Ishikawa (cell line): ENCODE data around the gene DDX39A.

Experiments used
- CEBPB ChIP-seq: IDR thresholded peaks from 2 replicates; pipeline ENCODE4 v1.6.1; 2012
- CREB1 ChIP-seq: IDR thresholded peaks from 2 replicates; pipeline ENCODE4 v1.6.1; 2012; ENCODE audit warnings: low read depth
- EGR1 ChIP-seq: IDR thresholded peaks from 2 replicates; pipeline ENCODE4 v1.6.1; 2012
- EP300 ChIP-seq: IDR thresholded peaks from 2 replicates; pipeline ENCODE4 v1.6.1; 2012; ENCODE audit warnings: borderline replicate concordance
- FOXM1 ChIP-seq: IDR thresholded peaks from 2 replicates; pipeline ENCODE4 v1.6.1; 2012; ENCODE audit warnings: low read depth, borderline replicate concordance
- NFIC ChIP-seq: IDR thresholded peaks from 2 replicates; pipeline ENCODE4 v1.6.1; 2012
- RAD21 ChIP-seq: IDR thresholded peaks from 2 replicates; pipeline ENCODE4 v1.6.1; 2012; ENCODE audit warnings: low read depth
- TAF1 ChIP-seq: IDR thresholded peaks from 2 replicates; pipeline ENCODE4 v1.6.1; 2012; ENCODE audit warnings: low read depth, mild to moderate bottlenecking
- TCF12 ChIP-seq: IDR thresholded peaks from 2 replicates; pipeline ENCODE4 v1.6.1; 2012; ENCODE audit warnings: low read depth
- TEAD4 ChIP-seq: IDR thresholded peaks from 2 replicates; pipeline ENCODE4 v1.6.1; 2012
- YY1 ChIP-seq: IDR thresholded peaks from 2 replicates; pipeline ENCODE4 v1.6.1; 2012; ENCODE audit warnings: low read depth
- ZBTB7A ChIP-seq: IDR thresholded peaks from 2 replicates; pipeline ENCODE4 v1.6.1; 2012; ENCODE audit warnings: low read depth
- TF ChIP-seq, protein P1 (sequence below): IDR thresholded peaks from 2 replicates; pipeline ENCODE4 v1.6.1; 2012
- TF ChIP-seq, protein P2 (sequence below): IDR thresholded peaks from 2 replicates; pipeline ENCODE4 v1.6.1; 2012
- TF ChIP-seq, protein P3 (sequence below): IDR thresholded peaks from 2 replicates; pipeline ENCODE4 v1.6.1; 2012; ENCODE audit warnings: low read depth, mild to moderate bottlenecking

Gene DDX39A

DNA sequence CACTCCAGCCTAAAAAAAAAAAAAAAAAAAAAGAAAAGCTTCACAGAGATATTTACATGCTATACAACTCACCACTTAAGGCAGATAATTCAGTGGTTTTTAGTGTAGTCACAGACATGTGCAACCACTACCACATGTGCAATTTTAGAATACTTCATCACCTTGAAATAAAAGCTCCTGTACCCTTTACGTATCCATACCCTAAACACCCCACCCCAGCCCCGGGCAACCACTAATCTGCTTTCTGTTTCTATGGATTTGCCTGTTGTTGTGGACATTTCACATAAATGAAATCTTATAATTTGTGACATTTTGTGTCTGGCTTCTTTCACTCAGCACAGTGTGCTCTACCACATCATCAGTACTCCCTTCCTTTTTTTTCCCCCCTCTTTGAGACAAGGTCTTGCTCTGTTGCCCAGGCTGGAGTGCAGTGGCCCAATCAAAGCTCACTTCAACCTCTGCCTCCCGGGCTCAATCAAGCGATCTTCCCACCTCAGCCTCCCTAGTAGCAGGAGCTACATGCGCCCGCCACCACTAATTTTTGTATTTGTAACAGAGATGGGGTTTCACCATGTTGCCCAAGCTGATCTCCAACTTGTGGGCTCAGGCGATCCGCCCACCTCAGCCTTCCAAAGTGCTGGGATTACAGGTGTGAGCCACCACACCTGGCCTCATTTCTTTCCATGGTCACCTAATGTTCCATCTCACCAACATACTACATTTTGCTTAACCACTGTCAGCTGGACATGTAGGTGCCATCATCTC is 4.0 kb downstream of the DDX39A start:
- no peak for TF ChIP-seq EGR1
- TF ChIP-seq, protein P1, sequence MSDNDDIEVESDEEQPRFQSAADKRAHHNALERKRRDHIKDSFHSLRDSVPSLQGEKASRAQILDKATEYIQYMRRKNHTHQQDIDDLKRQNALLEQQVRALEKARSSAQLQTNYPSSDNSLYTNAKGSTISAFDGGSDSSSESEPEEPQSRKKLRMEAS = no peak
- TF ChIP-seq TCF12 = no peak
- no peak for TF ChIP-seq TEAD4

DNA sequence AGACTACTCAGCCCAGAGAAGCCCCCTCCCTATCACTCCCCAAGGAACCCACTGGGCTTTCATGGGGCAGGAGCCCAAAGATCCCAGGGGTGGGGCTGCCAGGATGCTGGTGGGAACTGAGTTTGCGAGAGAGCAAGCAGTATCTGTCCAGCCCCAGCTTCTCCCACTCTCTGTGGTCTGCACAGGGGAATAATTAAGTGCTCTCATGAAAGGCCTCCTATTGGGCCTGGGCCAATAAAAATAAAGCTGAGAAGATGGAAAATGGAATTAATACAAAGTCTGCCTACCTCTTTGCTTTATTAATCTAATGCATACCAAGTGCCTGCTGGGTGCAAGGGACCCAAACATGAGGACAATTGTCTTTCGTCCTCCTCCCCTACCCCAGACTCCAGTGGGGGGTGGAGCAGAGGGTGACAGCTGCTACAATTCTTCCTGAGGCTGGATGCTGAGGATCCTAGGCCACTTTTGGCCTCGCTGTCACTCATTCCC is 5.4 kb downstream of the DDX39A start:
- TF ChIP-seq NFIC = no peak

DNA sequence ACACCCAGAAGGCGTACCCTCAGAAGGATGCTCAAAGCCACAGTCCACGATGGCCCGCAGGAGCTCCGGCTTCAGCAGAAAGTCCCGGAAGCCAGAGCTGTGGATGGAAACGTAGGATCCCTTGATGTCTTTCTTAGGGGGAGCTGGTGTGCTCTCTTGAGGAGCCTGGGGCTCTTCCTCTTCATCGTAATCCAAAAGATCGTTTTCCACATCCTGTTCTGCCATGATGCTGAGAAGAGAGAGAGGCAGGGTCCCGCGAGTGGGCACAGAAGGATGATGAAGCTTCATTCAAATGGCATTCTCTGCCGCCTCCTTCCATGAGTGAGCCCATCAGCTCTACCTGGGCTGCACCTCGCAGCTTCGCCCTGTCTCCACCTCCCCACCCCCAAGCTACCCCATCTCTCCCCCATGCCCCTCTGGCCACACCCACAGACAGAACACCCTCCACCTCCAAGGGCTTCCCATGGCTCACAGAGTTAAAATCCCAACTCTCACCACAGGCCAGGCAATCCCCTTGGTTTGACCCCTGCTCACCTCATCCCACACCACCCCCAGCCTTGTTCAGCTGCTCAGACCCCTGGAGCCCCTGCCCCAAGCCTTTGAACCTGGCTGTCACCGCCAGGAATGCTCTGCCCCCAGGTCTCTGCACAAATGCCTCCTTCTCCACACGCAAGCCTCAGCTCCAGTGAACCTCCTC is 6.0 kb downstream of the DDX39A start:
- no peak for TF ChIP-seq CEBPB
- no peak for TF ChIP-seq RAD21
- TF ChIP-seq TEAD4 = no peak
- TF ChIP-seq TAF1 = no peak
- TF ChIP-seq, protein P2, sequence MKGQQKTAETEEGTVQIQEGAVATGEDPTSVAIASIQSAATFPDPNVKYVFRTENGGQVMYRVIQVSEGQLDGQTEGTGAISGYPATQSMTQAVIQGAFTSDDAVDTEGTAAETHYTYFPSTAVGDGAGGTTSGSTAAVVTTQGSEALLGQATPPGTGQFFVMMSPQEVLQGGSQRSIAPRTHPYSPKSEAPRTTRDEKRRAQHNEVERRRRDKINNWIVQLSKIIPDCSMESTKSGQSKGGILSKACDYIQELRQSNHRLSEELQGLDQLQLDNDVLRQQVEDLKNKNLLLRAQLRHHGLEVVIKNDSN = no peak
- TF ChIP-seq EGR1 = no peak
- no peak for TF ChIP-seq CREB1
- no peak for TF ChIP-seq YY1

DNA sequence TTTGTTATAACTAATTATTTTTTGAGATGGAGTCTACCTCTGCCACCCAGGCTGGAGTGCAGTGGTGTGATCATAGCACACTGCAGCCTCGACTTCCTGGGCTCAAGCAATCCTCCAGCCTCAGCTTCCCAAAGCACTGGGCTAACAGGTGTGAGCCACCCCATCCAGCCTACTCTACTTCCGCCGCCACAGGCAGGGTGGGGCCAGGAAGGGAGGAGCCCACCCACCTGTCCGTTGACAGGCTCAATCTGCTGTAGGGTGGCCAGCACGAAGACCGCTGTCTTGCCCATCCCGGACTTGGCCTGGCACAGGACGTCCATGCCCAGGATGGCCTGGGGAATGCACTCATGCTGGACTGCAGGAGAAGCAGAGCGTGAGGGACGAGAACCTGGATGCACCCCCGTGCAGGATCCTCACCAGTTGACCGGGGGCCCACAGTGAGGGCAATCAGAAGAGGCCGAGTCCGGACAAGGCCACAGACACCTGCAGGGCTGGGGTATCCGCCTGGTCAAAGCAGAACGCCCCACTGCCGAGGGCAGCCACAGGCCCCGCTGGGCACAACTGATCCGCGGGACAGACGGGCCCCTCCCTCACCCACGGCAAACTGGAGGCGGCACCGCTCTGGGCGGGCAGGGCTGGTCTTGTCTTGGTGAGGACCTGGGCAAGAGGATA is 6.7 kb downstream of the DDX39A start:
- TF ChIP-seq TAF1 (no peak), FOXM1 (no peak), EP300 (no peak), TEAD4 (no peak)

DNA sequence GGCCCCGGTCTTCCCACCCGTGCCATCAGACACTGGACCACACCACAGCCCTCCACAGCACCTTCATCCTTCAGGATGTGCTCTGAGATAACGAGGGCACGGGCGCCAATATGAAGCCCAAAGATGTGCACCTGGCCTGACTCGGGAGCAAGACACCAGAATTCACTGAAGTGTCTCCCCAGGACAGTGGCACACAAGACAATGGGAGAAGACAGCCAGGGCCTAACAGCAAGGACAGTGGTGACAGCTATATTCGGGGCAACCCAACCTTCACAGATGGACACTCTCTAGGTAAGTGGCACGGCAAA is 7.2 kb downstream of the DDX39A start:
- TF ChIP-seq TAF1 = no peak
- TF ChIP-seq, protein P3, sequence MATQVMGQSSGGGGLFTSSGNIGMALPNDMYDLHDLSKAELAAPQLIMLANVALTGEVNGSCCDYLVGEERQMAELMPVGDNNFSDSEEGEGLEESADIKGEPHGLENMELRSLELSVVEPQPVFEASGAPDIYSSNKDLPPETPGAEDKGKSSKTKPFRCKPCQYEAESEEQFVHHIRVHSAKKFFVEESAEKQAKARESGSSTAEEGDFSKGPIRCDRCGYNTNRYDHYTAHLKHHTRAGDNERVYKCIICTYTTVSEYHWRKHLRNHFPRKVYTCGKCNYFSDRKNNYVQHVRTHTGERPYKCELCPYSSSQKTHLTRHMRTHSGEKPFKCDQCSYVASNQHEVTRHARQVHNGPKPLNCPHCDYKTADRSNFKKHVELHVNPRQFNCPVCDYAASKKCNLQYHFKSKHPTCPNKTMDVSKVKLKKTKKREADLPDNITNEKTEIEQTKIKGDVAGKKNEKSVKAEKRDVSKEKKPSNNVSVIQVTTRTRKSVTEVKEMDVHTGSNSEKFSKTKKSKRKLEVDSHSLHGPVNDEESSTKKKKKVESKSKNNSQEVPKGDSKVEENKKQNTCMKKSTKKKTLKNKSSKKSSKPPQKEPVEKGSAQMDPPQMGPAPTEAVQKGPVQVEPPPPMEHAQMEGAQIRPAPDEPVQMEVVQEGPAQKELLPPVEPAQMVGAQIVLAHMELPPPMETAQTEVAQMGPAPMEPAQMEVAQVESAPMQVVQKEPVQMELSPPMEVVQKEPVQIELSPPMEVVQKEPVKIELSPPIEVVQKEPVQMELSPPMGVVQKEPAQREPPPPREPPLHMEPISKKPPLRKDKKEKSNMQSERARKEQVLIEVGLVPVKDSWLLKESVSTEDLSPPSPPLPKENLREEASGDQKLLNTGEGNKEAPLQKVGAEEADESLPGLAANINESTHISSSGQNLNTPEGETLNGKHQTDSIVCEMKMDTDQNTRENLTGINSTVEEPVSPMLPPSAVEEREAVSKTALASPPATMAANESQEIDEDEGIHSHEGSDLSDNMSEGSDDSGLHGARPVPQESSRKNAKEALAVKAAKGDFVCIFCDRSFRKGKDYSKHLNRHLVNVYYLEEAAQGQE = no peak
- no peak for TF ChIP-seq FOXM1
- no peak for TF ChIP-seq EGR1
- no peak for TF ChIP-seq CEBPB
- no peak for TF ChIP-seq NFIC
- TF ChIP-seq TCF12 = no peak
- TF ChIP-seq, protein P2 = no peak
- no peak for TF ChIP-seq TEAD4
- TF ChIP-seq ZBTB7A = no peak
- no peak for TF ChIP-seq YY1

DNA sequence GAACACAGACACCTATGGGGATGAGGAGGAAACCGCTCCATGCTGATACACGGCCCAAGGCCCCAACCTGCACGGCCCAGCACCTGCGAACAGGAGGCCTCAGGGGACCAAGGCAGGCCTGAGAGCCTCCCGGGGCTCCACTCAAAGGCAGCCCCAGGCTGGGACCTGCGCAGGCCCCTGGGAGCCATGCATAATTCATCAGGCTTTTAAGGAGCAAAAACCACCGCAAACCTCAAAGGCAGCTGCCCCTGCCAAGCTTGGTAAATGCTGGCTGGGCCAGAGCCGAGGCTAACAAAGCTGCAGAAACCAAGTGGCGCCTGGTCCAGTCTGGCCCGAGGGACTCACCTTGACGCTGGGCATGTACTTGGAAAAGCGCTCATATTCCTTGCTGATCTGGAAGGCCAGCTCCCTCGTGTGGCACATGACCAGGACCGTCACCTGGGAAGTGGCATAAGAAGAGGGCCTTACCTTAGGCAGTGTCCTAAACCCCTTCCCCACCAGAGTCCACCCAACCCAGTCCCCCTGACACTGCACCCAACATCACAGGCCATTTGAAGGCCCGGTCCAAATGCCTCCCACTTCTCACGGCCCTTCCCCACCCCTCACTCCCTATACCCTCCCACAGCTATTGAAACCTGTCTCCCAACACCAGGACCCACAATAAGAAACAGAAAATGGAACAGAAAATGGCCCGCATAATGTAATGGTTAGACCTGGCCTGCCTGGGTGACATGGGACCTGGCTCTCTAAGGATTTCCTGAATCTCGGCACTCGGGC is 7.8 kb downstream of the DDX39A start:
- TF ChIP-seq TEAD4 (no peak), RAD21 (no peak), NFIC (no peak), FOXM1 (no peak), YY1 (no peak)

DNA sequence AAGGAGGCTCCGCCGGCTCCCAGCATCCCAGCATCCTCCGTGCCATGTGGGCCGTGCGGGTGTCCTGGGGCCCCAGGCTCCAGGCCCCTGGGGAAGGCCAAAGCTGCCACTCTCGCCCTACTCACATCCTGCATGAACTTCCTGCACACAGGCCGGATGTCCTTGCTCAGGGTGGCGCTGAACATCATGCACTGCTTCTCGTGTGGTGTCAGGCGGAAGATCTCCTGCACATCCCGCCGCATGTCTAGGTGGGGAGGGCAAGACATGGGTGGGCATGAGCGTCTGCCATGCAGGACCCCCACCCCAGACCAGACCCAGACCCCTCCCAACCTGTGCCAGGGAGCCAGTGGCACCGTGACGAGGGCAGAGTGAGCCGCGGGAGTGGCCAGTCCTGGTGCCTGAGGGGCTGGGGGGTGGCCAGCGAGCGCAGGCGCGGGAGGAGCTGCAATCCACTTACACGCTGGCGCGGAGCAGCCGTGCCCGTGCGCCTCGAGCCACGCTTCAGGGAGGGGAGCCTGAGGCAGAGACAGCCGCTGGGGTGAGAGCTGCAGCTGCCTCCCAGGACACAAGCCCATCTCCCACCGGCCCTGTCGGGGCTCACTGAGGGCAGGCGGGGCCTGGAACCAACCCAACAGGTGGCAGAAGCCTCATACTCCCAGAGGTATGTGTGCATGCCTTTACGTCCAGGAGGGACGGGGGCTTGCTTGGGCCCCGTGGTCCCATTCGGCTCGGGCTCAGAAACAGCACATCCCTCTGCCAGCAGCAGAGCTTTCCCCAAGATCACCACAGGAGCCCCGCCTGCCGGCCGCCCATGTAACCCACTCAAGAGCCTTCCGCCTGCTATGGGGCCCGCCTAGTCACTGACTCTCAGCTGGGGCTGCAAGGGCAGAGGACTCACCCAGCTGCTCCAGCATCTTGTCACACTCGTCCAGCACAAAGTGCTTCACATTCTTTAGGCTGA is 8.8 kb downstream of the DDX39A start:
- TF ChIP-seq TAF1 (no peak), FOXM1 (no peak), CEBPB (no peak), EGR1 (no peak), RAD21 (no peak), EP300 (no peak), TCF12 (no peak), CREB1 (no peak), YY1 (no peak), TEAD4 (no peak), ZBTB7A (no peak), NFIC (no peak)
- TF ChIP-seq, protein P2 = no peak
- TF ChIP-seq, protein P1 = no peak
- TF ChIP-seq, protein P3 = no peak
